HK-2 (cell line): ENCODE measurements around the gene ERCC5.

ENCODE experiments used
- DNase-seq: peaks from one replicate; pipeline ENCODE4 v3.0.0-alpha.2; 2018; ENCODE audit not compliant: unreplicated experiment

Gene ERCC5

GRCh38 chr13:102922184-102922583, 76.4 kb downstream of the ERCC5 start:
- no peak for DNase-seq
